Hindlimb muscle (tissue), 1 donor: Measurements from ENCODE around the gene IRX2. TPM values are rescaled to one million over a fixed set of nuclear protein-coding genes. Genes with fewer than 3 reads are reported as not detected.

Source experiments
- DNase-seq: peaks from one replicate; pipeline ENCODE4 v3.0.0-alpha.2; 2013
- polyA plus RNA-seq: library from polyadenylated mRNA; unstranded; fragments of 120-200 nt; gene quantifications from one replicate; pipeline ENCODE4 v1.2.1, GENCODE V29; 2013; ENCODE audit not compliant: insufficient read length

Gene IRX2
- polyA plus RNA-seq, 1 donor: 0.58 TPM

- DNase-seq: no peak
These were observed 37.5 kb downstream of the IRX2 start for GRCh38 chr5:2714026-2714425.

- no peak for DNase-seq
These were observed 39.7 kb downstream of the IRX2 start for GRCh38 chr5:2711446-2712425.

- no peak for DNase-seq
These were observed 40.6 kb downstream of the IRX2 start for GRCh38 chr5:2710910-2711309.

- DNase-seq: no peak
These were observed 41.3 kb downstream of the IRX2 start for GRCh38 chr5:2709976-2710689.

- no peak for DNase-seq
These were observed 42.7 kb downstream of the IRX2 start for GRCh38 chr5:2708751-2709150.

GRCh38 chr5:2708132-2708531 lies 43.3 kb downstream of the IRX2 start:
- DNase-seq: no peak

- DNase-seq: no peak
These were observed 45.6 kb downstream of the IRX2 start for GRCh38 chr5:2705861-2706260.

GRCh38 chr5:2704806-2705645 lies 46.5 kb downstream of the IRX2 start:
- DNase-seq: no peak

GRCh38 chr5:2704111-2704510 lies 47.4 kb downstream of the IRX2 start:
- no peak for DNase-seq

- DNase-seq: no peak
These were observed 47.9 kb downstream of the IRX2 start for GRCh38 chr5:2703615-2704014.

- DNase-seq: no peak
These were observed 48.4 kb downstream of the IRX2 start for GRCh38 chr5:2703041-2703440.

GRCh38 chr5:2702096-2702879 lies 49.2 kb downstream of the IRX2 start:
- DNase-seq: no peak

- DNase-seq: no peak
These were observed 49.9 kb downstream of the IRX2 start for GRCh38 chr5:2701592-2701991.

GRCh38 chr5:2700876-2701275 lies 50.6 kb downstream of the IRX2 start:
- no peak for DNase-seq

GRCh38 chr5:2699686-2700085 lies 51.8 kb downstream of the IRX2 start:
- no peak for DNase-seq

- no peak for DNase-seq
These were observed 52.2 kb downstream of the IRX2 start for GRCh38 chr5:2699231-2699630.

GRCh38 chr5:2698581-2698980 lies 52.9 kb downstream of the IRX2 start:
- no peak for DNase-seq

- no peak for DNase-seq
These were observed 53.9 kb downstream of the IRX2 start for GRCh38 chr5:2697446-2698200.

GRCh38 chr5:2697041-2697440 lies 54.4 kb downstream of the IRX2 start:
- DNase-seq: no peak
